WTC11 (cell line): ENCODE results near the gene MAGI2. TPM values are rescaled to one million over a fixed set of nuclear protein-coding genes. Genes with fewer than 3 reads are reported as not detected.

Experiments
- ATAC-seq: fragments of 200-7000 bp; cut with Tn5 transposase; 2 replicates; pipeline ENCODE4 v1.10.0; 2021; ENCODE audit warnings: mild to moderate bottlenecking, moderate library complexity
- CTCF ChIA-PET: fragments of 300-600 bp; sonication (Branson Sonifier 250); formaldehyde crosslinking; loops from one replicate; lab custom pipeline; 2021; ENCODE audit warnings: antibody characterized with exemption; lab: Charles Lee
- POLR2A ChIA-PET: fragments of 350-600 bp; sonication (Branson Sonifier 250); formaldehyde crosslinking; loops from one replicate; lab custom pipeline; 2021; ENCODE audit warnings: antibody characterized with exemption; lab: Charles Lee
- DNase-seq: peaks from one replicate; pipeline ENCODE4 v3.0.0; 2021; ENCODE audit warnings: low spot score
- H3K27ac Mint-ChIP-seq: 2 replicates; pipeline ENCODE4 v1.8.0; 2021; ENCODE audit warnings: mixed read lengths
- H3K27me3 Mint-ChIP-seq: 2 replicates; pipeline ENCODE4 v1.8.0; 2021; ENCODE audit warnings: low read depth, mild to moderate bottlenecking, moderate library complexity, mixed read lengths
- H3K36me3 Mint-ChIP-seq: 2 replicates; pipeline ENCODE4 v1.8.0; 2021; ENCODE audit warnings: mixed read lengths
- H3K4me1 Mint-ChIP-seq: 2 replicates; pipeline ENCODE4 v1.8.0; 2022; ENCODE audit warnings: mixed read lengths
- H3K4me3 Mint-ChIP-seq: 2 replicates; pipeline ENCODE4 v1.8.0; 2021; ENCODE audit warnings: mild to moderate bottlenecking, moderate library complexity, mixed read lengths
- H3K9me3 Mint-ChIP-seq: 2 replicates; pipeline ENCODE4 v1.8.0; 2021; ENCODE audit warnings: mixed read lengths
- ARID4B ChIP-seq: sonication (generic); formaldehyde crosslinking; IDR thresholded peaks from 2 replicates; pipeline ENCODE4 v1.8.0; 2023; ENCODE audit warnings: missing genetic modification reagents, mild to moderate bottlenecking, borderline replicate concordance
- CTCF ChIP-seq: fragments of 200-600 bp; IDR thresholded peaks from 2 replicates; pipeline ENCODE4 v1.8.0; 2022; ENCODE audit warnings: antibody characterized with exemption
- FOXJ3 ChIP-seq: sonication (generic); formaldehyde crosslinking; IDR thresholded peaks from 2 replicates; pipeline ENCODE4 v1.9.0; 2021; ENCODE audit warnings: missing genetic modification reagents, mild to moderate bottlenecking, borderline replicate concordance
- FOXK1 ChIP-seq: sonication (generic); formaldehyde crosslinking; IDR thresholded peaks from 2 replicates; pipeline ENCODE4 v1.8.0; 2022; ENCODE audit warnings: mild to moderate bottlenecking, moderate library complexity, missing genetic modification reagents
- FOXP1 ChIP-seq: sonication (generic); formaldehyde crosslinking; IDR thresholded peaks from 2 replicates; pipeline ENCODE4 v1.8.0; 2022; ENCODE audit warnings: missing genetic modification reagents, mild to moderate bottlenecking, moderate library complexity, borderline replicate concordance
- GRHL2 ChIP-seq: fragments of 250-450 bp; sonication (Bioruptor Pico); IDR thresholded peaks from 2 replicates; pipeline ENCODE4 v1.8.0; 2022; ENCODE audit warnings: mild to moderate bottlenecking, moderate library complexity; ENCODE audit not compliant: insufficient replicate concordance, severe bottlenecking
- HMGA2 ChIP-seq: fragments of 250-450 bp; sonication (Bioruptor Pico); IDR thresholded peaks from 2 replicates; pipeline ENCODE4 v1.4.0; 2021; ENCODE audit warnings: mild to moderate bottlenecking, moderate library complexity
- JUN ChIP-seq: sonication (generic); formaldehyde crosslinking; IDR thresholded peaks from 2 replicates; pipeline ENCODE4 v1.8.0; 2023; ENCODE audit warnings: mild to moderate bottlenecking, missing genetic modification reagents
- NFE2L1 ChIP-seq: sonication (generic); formaldehyde crosslinking; IDR thresholded peaks from 2 replicates; pipeline ENCODE4 v1.8.1; 2023; ENCODE audit warnings: missing genetic modification reagents
- OVOL2 ChIP-seq: fragments of 250-450 bp; sonication (Bioruptor Pico); IDR thresholded peaks from 2 replicates; pipeline ENCODE4 v1.9.0; 2021; ENCODE audit warnings: mild to moderate bottlenecking, borderline replicate concordance
- RORB ChIP-seq: fragments of 250-450 bp; sonication (Bioruptor Pico); IDR thresholded peaks from 2 replicates; pipeline ENCODE4 v1.9.0; 2021; ENCODE audit warnings: mild to moderate bottlenecking
- SOX15 ChIP-seq: fragments of 250-450 bp; sonication (Bioruptor Pico); IDR thresholded peaks from 2 replicates; pipeline ENCODE4 v1.9.0; 2021; ENCODE audit warnings: mild to moderate bottlenecking
- TEAD4 ChIP-seq: sonication (generic); formaldehyde crosslinking; IDR thresholded peaks from 2 replicates; pipeline ENCODE4 v1.8.0; 2022; ENCODE audit warnings: mild to moderate bottlenecking, missing genetic modification reagents
- ZNF121 ChIP-seq: sonication (generic); formaldehyde crosslinking; IDR thresholded peaks from 2 replicates; pipeline ENCODE4 v1.8.0; 2023; ENCODE audit warnings: missing genetic modification reagents
- ZNF232 ChIP-seq: sonication (generic); formaldehyde crosslinking; IDR thresholded peaks from 2 replicates; pipeline ENCODE4 v1.8.0; 2022; ENCODE audit warnings: mild to moderate bottlenecking, missing genetic modification reagents
- ZNF263 ChIP-seq: sonication (generic); formaldehyde crosslinking; IDR thresholded peaks from 2 replicates; pipeline ENCODE4 v1.8.1; 2022; ENCODE audit warnings: low read depth, mild to moderate bottlenecking, moderate library complexity, missing genetic modification reagents
- ZNF317 ChIP-seq: sonication (generic); formaldehyde crosslinking; IDR thresholded peaks from 2 replicates; pipeline ENCODE4 v1.8.1; 2023; ENCODE audit warnings: low read depth, mild to moderate bottlenecking, moderate library complexity, missing genetic modification reagents, borderline replicate concordance
- total RNA-seq: library from RNA; stranded (reverse); gene quantifications from 3 replicates; pipeline ENCODE4 v1.2.3, GENCODE V29; 2021
- TF ChIP-seq, protein P1 (sequence below): sonication (generic); formaldehyde crosslinking; IDR thresholded peaks from 2 replicates; pipeline ENCODE4 v1.8.0; 2022; ENCODE audit warnings: mild to moderate bottlenecking, missing genetic modification reagents
- TF ChIP-seq, protein P2 (sequence below): fragments of 250-450 bp; sonication (Bioruptor Pico); IDR thresholded peaks from 2 replicates; pipeline ENCODE4 v1.9.0; 2021; ENCODE audit warnings: mild to moderate bottlenecking
- TF ChIP-seq, protein P3 (sequence below): sonication (generic); formaldehyde crosslinking; IDR thresholded peaks from 2 replicates; pipeline ENCODE4 v1.8.0; 2023; ENCODE audit warnings: mild to moderate bottlenecking, missing genetic modification reagents

The MAGI2 gene
- total RNA-seq, 1 experiment from 2014 or later = 26.6 TPM

- Mint-ChIP-seq H3K27ac (no peak overlapping the region), H3K27me3 (no peaks in the 10 kb centered on the region), H3K9me3 (peaks cover 3% of the 10 kb centered on the region; the same call in 1 of the 2 replicates)
- peak; percentile 78 for ATAC-seq
- TF ChIP-seq GRHL2 (CRISPR knock-in tag) = no peak
- TF ChIP-seq CTCF = peak; percentile 24; the same call in 1 of the 2 replicates
- no peak for TF ChIP-seq FOXJ3 (CRISPR knock-in tag)
- TF ChIP-seq, all 79 proteins: peak for 1
- peaks cover 34% of the 10 kb centered on the region for H3K4me1 Mint-ChIP-seq
- ChIA-PET POLR2A (no interaction called here), CTCF (interaction anchor here (0.6 to 1.1 kb wide), 5 partner anchors 10 to 232 kb away, joined by 3 to 6 read pairs (median 3); no protein-coding TSS in a partner anchor)
- no peak overlapping the region for H3K4me3 Mint-ChIP-seq
- no peaks in the 10 kb centered on the region; the same call in 1 of the 2 replicates for H3K36me3 Mint-ChIP-seq
- DNase-seq = peak; percentile 20
Observed at GRCh38 chr7:78434281-78434680, 1019.2 kb downstream of the MAGI2 start.

- DNase-seq = no peak
- ChIA-PET CTCF (interaction anchor here (1.1 kb wide), 1 partner anchor 57 kb away, joined by 3 read pairs; no protein-coding TSS in a partner anchor), POLR2A (no interaction called here)
- H3K27me3 Mint-ChIP-seq = no peaks in the 10 kb centered on the region
- ATAC-seq = no peak
- H3K9me3 Mint-ChIP-seq = peaks cover 3% of the 10 kb centered on the region; the same call in 1 of the 2 replicates
- no peaks in the 10 kb centered on the region; the same call in 1 of the 2 replicates for H3K36me3 Mint-ChIP-seq
- H3K4me1 Mint-ChIP-seq = peaks cover 31% of the 10 kb centered on the region
- no peak overlapping the region for H3K27ac Mint-ChIP-seq
- H3K4me3 Mint-ChIP-seq = no peak overlapping the region
- TF ChIP-seq ARID4B (CRISPR knock-in tag) (no peak), FOXK1 (CRISPR knock-in tag) (no peak), JUN (CRISPR knock-in tag) (no peak), ZNF263 (no peak), HMGA2 (no peak), NFE2L1 (CRISPR knock-in tag) (no peak), ZNF121 (no peak), OVOL2 (no peak), ZNF232 (CRISPR knock-in tag) (no peak), FOXP1 (CRISPR knock-in tag) (no peak), TEAD4 (CRISPR knock-in tag) (no peak), SOX15 (CRISPR knock-in tag) (no peak), ZNF317 (CRISPR knock-in tag) (no peak), RORB (CRISPR knock-in tag) (no peak)
- TF ChIP-seq, protein P1, sequence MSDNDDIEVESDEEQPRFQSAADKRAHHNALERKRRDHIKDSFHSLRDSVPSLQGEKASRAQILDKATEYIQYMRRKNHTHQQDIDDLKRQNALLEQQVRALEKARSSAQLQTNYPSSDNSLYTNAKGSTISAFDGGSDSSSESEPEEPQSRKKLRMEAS (CRISPR knock-in tag) = no peak
- TF ChIP-seq, protein P2, sequence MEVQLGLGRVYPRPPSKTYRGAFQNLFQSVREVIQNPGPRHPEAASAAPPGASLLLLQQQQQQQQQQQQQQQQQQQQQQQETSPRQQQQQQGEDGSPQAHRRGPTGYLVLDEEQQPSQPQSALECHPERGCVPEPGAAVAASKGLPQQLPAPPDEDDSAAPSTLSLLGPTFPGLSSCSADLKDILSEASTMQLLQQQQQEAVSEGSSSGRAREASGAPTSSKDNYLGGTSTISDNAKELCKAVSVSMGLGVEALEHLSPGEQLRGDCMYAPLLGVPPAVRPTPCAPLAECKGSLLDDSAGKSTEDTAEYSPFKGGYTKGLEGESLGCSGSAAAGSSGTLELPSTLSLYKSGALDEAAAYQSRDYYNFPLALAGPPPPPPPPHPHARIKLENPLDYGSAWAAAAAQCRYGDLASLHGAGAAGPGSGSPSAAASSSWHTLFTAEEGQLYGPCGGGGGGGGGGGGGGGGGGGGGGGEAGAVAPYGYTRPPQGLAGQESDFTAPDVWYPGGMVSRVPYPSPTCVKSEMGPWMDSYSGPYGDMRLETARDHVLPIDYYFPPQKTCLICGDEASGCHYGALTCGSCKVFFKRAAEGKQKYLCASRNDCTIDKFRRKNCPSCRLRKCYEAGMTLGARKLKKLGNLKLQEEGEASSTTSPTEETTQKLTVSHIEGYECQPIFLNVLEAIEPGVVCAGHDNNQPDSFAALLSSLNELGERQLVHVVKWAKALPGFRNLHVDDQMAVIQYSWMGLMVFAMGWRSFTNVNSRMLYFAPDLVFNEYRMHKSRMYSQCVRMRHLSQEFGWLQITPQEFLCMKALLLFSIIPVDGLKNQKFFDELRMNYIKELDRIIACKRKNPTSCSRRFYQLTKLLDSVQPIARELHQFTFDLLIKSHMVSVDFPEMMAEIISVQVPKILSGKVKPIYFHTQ (CRISPR knock-in tag) = no peak
- TF ChIP-seq, protein P3, sequence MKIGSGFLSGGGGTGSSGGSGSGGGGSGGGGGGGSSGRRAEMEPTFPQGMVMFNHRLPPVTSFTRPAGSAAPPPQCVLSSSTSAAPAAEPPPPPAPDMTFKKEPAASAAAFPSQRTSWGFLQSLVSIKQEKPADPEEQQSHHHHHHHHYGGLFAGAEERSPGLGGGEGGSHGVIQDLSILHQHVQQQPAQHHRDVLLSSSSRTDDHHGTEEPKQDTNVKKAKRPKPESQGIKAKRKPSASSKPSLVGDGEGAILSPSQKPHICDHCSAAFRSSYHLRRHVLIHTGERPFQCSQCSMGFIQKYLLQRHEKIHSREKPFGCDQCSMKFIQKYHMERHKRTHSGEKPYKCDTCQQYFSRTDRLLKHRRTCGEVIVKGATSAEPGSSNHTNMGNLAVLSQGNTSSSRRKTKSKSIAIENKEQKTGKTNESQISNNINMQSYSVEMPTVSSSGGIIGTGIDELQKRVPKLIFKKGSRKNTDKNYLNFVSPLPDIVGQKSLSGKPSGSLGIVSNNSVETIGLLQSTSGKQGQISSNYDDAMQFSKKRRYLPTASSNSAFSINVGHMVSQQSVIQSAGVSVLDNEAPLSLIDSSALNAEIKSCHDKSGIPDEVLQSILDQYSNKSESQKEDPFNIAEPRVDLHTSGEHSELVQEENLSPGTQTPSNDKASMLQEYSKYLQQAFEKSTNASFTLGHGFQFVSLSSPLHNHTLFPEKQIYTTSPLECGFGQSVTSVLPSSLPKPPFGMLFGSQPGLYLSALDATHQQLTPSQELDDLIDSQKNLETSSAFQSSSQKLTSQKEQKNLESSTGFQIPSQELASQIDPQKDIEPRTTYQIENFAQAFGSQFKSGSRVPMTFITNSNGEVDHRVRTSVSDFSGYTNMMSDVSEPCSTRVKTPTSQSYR (CRISPR knock-in tag) = no peak
Observed at GRCh38 chr7:78433421-78433820, 1020.0 kb downstream of the MAGI2 start.
